Duodenal mucosa (tissue), 2 donors: ENCODE data around the gene OR52D1.

Experiments
- H3K27ac ChIP-seq: one replicate; pipeline ENCODE4 v1.7.0; 2013; ENCODE audit warnings: low read depth, low read length
- H3K27me3 ChIP-seq, 2 donors: one replicate each; pipeline ENCODE4 v1.7.0; 2013; ENCODE audit warnings: low read length in 2 of 2, control low read depth in 1 of 2; ENCODE audit not compliant: insufficient read depth in 2 of 2, control insufficient read depth in 1 of 2
- H3K36me3 ChIP-seq, 2 donors: one replicate each; pipeline ENCODE4 v1.7.0; 2013; ENCODE audit warnings: low read length in 2 of 2, control low read depth in 1 of 2; ENCODE audit not compliant: insufficient read depth in 2 of 2, control insufficient read depth in 1 of 2
- H3K4me1 ChIP-seq, 2 donors: one replicate each; pipeline ENCODE4 v1.7.0; 2013; ENCODE audit warnings: low read length in 2 of 2, control low read depth in 1 of 2; ENCODE audit not compliant: insufficient read depth in 2 of 2, control insufficient read depth in 1 of 2
- H3K4me3 ChIP-seq, 2 donors: one replicate each; pipeline ENCODE4 v1.7.0; 2013; ENCODE audit warnings: low read length in 2 of 2, low read depth in 1 of 2
- H3K9ac ChIP-seq, 2 donors: one replicate each; pipeline ENCODE4 v1.7.0; 2013; ENCODE audit warnings: low read length in 2 of 2, low read depth in 1 of 2
- H3K9me3 ChIP-seq, 2 donors: one replicate each; pipeline ENCODE4 v1.7.0; 2013; ENCODE audit warnings: low read length in 2 of 2, control low read depth in 1 of 2; ENCODE audit not compliant: control insufficient read depth in 1 of 2

The OR52D1 gene

GRCh38 chr11:5486421-5486820, 2.1 kb upstream of the OR52D1 start:
- Histone ChIP-seq H3K9me3 (no peaks in the 10 kb centered on the region), H3K4me3 (no peak overlapping the region), H3K9ac (no peak overlapping the region), H3K4me1 (no peaks in the 10 kb centered on the region), H3K27ac (no peak overlapping the region), H3K27me3 (no peaks in the 10 kb centered on the region), H3K36me3 (no peaks in the 10 kb centered on the region)

DNA sequence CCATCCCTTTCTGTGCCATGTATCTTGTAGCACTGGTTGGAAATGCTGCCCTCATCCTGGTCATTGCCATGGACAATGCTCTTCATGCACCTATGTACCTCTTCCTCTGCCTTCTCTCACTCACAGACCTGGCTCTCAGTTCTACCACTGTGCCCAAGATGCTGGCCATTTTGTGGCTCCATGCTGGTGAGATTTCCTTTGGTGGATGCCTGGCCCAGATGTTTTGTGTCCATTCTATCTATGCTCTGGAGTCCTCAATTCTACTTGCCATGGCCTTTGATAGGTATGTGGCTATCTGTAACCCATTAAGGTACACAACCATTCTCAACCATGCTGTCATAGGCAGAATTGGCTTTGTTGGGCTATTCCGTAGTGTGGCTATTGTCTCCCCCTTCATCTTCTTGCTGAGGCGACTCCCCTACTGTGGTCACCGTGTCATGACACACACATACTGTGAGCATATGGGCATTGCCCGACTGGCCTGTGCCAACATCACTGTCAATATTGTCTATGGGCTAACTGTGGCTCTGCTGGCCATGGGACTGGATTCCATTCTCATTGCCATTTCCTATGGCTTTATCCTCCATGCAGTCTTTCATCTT, 414 bp downstream of the OR52D1 start:
- H3K27me3 ChIP-seq, result no peaks in the 10 kb centered on the region
- no peaks in the 10 kb centered on the region for H3K36me3 ChIP-seq
- H3K4me3 ChIP-seq, result no peak overlapping the region
- H3K27ac ChIP-seq, result no peak overlapping the region
- H3K4me1 ChIP-seq, result no peaks in the 10 kb centered on the region
- H3K9ac ChIP-seq, result no peak overlapping the region
- no peaks in the 10 kb centered on the region for H3K9me3 ChIP-seq

DNA sequence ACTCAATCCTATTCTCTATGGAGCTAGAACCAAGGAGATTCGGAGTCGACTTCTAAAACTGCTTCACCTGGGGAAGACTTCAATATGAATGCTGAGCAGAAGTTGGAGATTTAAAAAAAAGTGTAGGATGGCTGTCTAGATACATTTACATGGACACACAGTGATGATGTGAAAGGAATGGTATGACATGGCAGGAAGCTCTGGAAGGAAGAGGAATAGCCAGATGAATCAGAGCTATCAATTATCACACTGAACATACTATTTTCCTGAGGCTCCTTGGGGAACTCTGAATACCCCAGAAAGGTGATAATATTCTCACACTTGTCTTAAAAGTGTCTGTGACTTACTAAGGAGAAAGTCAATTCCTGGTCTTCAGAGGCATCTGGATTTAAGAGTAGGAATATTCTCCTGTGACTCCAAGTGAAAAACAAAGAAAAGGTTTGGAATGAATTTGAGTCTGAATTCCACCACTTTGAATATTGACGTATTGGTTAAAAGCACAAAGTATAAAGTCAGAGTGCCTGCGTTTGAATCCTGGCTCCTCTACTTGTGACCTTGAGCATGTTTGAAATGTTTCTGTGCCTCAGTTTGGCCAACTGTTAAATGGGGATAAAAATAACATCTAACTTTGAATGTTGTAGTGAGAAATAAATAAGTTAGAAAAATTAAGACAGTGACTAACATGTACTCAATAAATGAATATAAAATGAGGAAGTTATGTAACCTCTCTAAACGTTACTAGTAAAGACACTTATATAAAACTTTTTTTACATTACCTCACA, 1.3 kb downstream of the OR52D1 start:
- H3K36me3 ChIP-seq, result no peaks in the 10 kb centered on the region
- no peak overlapping the region for H3K27ac ChIP-seq
- no peaks in the 10 kb centered on the region for H3K27me3 ChIP-seq
- H3K9ac ChIP-seq, result no peak overlapping the region
- H3K9me3 ChIP-seq, result no peaks in the 10 kb centered on the region
- H3K4me1 ChIP-seq, result no peaks in the 10 kb centered on the region
- H3K4me3 ChIP-seq, result no peak overlapping the region

DNA sequence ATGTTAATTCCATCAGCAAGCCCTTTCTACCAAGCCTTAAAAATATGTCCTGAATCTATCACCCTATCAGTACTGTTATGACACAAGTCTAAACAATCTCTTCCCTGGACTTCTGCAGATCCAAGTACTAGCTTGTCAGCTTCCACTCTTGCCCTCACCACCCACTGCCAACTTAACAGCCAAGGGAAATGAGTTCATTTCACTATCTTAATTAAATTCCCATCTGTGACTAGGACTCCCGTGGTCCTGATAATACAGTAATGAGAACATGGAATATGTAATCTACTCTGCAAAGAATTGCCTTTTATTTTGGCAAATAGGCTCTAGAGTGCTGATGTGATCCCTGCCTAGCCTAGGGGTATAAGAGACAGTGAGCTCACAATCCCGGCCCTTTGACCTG, 11.2 kb downstream of the OR52D1 start:
- Histone ChIP-seq H3K36me3 (no peaks in the 10 kb centered on the region), H3K27ac (no peak overlapping the region), H3K9me3 (no peaks in the 10 kb centered on the region), H3K9ac (no peak overlapping the region), H3K27me3 (no peaks in the 10 kb centered on the region), H3K4me3 (no peak overlapping the region), H3K4me1 (no peaks in the 10 kb centered on the region)

DNA sequence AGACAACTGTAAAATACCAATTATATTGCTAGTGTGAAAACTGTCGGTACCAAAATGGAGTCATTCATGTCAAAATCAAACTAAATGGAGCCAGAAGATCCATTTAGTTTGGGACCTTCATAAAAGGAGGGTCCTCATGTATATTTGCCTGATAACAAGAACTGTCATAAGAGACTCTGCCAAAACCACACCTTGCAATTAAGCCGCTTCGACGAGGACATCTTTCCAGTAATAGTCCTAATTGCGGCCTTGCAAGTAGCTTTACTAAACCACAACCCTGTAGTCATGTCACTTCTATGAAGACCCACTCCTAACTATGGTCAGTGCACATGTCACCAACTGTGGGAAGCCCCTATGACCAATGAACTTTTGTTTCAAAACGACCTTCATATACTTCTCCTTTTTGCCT, 11.9 kb downstream of the OR52D1 start:
- Histone ChIP-seq H3K9ac (no peak overlapping the region), H3K4me3 (no peak overlapping the region), H3K36me3 (no peaks in the 10 kb centered on the region), H3K27me3 (no peaks in the 10 kb centered on the region), H3K4me1 (no peaks in the 10 kb centered on the region), H3K9me3 (no peaks in the 10 kb centered on the region), H3K27ac (no peak overlapping the region)

- no peak overlapping the region for H3K4me3 ChIP-seq
Observed at GRCh38 chr11:5504403-5504921, 16.0 kb downstream of the OR52D1 start.

DNA sequence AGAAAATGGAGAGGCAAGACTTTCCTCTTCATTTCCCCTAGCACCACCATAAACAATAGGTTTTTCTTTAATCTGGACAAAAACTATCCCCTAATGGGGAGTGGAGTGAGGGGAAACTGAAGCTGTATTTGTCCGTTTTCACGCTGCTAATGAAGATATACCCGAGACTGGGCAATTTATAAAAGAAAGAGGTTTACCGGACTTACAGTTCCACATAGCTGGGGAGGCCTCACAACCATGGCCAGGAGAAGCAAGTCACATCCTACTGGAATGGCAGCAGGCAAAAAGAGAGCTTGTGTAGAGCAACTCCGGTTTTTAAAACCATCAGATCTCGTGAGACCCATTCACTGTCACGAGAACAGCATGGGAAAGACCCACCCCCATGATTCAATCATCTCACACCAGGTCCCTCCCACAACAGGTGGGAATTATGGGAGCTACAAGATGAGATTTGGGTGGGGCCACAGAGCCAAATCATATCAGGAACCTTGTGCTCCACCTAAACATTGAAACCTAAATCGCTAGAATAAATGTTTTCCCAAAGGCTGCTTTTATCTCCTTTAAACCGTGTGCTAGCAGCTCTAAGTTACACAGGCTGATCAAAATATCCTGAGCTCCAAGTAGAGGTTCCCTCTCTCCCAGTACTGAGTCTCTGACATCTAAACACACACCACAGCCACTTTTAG, 17.0 kb downstream of the OR52D1 start:
- Histone ChIP-seq H3K36me3 (no peaks in the 10 kb centered on the region), H3K9ac (no peak overlapping the region), H3K4me1 (no peaks in the 10 kb centered on the region), H3K9me3 (no peaks in the 10 kb centered on the region), H3K4me3 (no peak overlapping the region), H3K27ac (no peak overlapping the region), H3K27me3 (no peaks in the 10 kb centered on the region)

More at GRCh38 chr11:5504403-5504921, 16.0 kb downstream of the OR52D1 start:
- Histone ChIP-seq H3K27me3 (no peaks in the 10 kb centered on the region), H3K9me3 (no peaks in the 10 kb centered on the region), H3K36me3 (no peaks in the 10 kb centered on the region), H3K9ac (no peak overlapping the region), H3K27ac (no peak overlapping the region), H3K4me1 (no peaks in the 10 kb centered on the region)

GRCh38 chr11:5507177-5507932, 18.9 kb downstream of the OR52D1 start:
- no peaks in the 10 kb centered on the region for H3K4me1 ChIP-seq
- H3K27ac ChIP-seq, result no peak overlapping the region
- H3K36me3 ChIP-seq, result no peaks in the 10 kb centered on the region
- H3K9ac ChIP-seq, result no peak overlapping the region
- no peaks in the 10 kb centered on the region for H3K9me3 ChIP-seq
- H3K4me3 ChIP-seq, result no peak overlapping the region
- no peaks in the 10 kb centered on the region for H3K27me3 ChIP-seq

GRCh38 chr11:5507933-5508305, 19.4 kb downstream of the OR52D1 start:
- Histone ChIP-seq H3K9ac (no peak overlapping the region), H3K27me3 (no peaks in the 10 kb centered on the region), H3K27ac (no peak overlapping the region), H3K4me3 (no peak overlapping the region), H3K36me3 (no peaks in the 10 kb centered on the region), H3K4me1 (no peaks in the 10 kb centered on the region), H3K9me3 (no peaks in the 10 kb centered on the region)

DNA sequence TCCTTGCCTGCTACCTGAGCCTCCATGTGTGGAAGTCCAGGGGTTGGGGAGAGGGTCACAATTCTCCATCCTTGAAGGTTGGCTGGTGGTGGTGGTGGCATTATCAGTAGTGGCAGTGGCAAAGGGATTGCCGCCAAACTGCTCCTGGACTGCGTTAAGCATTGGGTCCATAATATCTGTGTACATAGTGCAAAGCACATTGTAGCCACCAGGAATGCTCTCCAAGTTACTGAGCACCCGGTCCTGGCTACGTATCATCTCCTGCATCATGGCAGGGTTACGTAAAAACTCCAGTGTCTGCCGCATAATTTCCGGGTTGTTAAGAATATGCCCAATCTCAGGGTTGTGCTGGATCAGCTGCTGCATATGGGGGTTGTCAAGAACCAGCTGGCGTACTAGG, 20.1 kb downstream of the OR52D1 start:
- H3K36me3 ChIP-seq, result no peaks in the 10 kb centered on the region
- H3K9me3 ChIP-seq, result no peaks in the 10 kb centered on the region
- H3K4me1 ChIP-seq, result no peaks in the 10 kb centered on the region
- no peak overlapping the region for H3K9ac ChIP-seq
- H3K27me3 ChIP-seq, result no peaks in the 10 kb centered on the region
- no peak overlapping the region for H3K27ac ChIP-seq
- no peak overlapping the region for H3K4me3 ChIP-seq
